Measurements from ENCODE around the gene NOL9. TPM values are rescaled to one million over a fixed set of nuclear protein-coding genes. Genes with fewer than 3 reads are reported as not detected.
A peak's percentile ranks its signal among the peaks of the same experiment; 100 is the strongest.

Gene NOL9
- total and polyA plus RNA-seq, 2 of the 13 experiments (the other 11 are each of a cell fraction or from before 2014, with no cell fraction given): 18.0 to 24.7 TPM

DNA sequence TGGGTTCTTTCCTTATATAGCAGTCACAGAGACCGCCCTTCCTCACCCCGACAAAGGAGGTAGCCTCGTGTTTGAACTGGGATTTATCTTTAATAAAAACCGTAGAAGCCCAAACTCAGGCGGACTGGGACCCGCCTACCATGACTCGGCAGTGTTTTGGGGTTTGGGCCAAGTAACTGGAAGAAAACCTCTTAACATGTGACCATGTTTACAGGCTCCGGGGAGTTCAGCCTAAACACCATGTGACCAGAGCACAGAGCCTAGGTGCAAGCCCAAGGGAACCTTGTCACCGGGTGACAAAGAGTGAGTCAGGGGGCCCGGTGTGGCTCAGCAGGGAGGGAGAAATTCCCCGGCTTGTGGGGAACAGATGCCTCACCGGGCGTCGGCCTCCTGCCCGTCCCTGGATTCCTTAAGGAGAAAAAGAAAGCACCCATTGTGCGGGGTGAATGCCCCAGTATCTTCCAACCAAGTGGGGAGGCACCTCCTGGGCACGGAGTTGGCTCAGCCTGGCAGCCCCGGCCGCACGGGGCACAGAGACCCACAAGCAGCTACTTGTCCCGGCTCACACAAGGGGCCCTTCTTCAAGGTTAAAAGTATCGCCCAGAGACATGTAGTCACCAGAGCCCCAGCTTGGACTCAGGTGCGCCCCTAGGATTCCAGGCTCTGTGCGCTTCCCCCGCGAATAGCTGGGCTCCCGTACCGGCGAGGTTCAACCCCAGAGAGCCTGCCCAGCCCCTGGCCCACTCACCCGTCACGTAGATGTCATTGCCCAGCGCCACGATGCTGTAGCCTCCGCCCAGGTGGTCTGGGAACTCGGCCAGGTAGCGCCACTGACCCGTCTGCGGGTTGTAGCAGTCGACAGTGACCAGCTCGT lies 47.0 kb upstream of the NOL9 start (continued):
- TF ChIP-seq ZNF782 (CRISPR knock-in tag; IDR thresholded peaks at IDR 0.05; ENCODE audit: borderline replicate concordance) (no peak), ZNF652 (CRISPR knock-in tag; IDR thresholded peaks at IDR 0.05; ENCODE audit: borderline replicate concordance, low read depth) (peak; percentile 31; the same call in 1 of the 2 replicates), FOXK2 (IDR thresholded peaks at IDR 0.05) (peak; percentile 96), MYPOP (CRISPR knock-in tag; IDR thresholded peaks at IDR 0.05) (no peak), ZSCAN31 (CRISPR knock-in tag; IDR thresholded peaks at IDR 0.05; ENCODE audit: low read depth) (no peak), ASH2L (IDR thresholded peaks at IDR 0.05; ENCODE audit: insufficient read length, low read depth, low read length) (peak; percentile 25), RBAK (CRISPR knock-in tag; IDR thresholded peaks at IDR 0.05) (no peak), FOXA3 (CRISPR knock-in tag; IDR thresholded peaks at IDR 0.05) (peak; percentile 74), ARID4A (CRISPR knock-in tag; IDR thresholded peaks at IDR 0.05; ENCODE audit: borderline replicate concordance) (peak; percentile 78), PITX1 (CRISPR knock-in tag; IDR thresholded peaks at IDR 0.05) (0 out of 2 replicates have a peak, but pooled peaks have one; percentile 30), GRHL1 (CRISPR knock-in tag; conservative IDR thresholded peaks at IDR 0.05) (no peak), ZBTB20 (CRISPR knock-in tag; IDR thresholded peaks at IDR 0.05; ENCODE audit: borderline replicate concordance, low read depth) (no peak), ZNF761 (CRISPR knock-in tag; conservative IDR thresholded peaks at IDR 0.05) (peak; percentile 19; the same call in 1 of the 2 replicates), MEIS1 (CRISPR knock-in tag; IDR thresholded peaks at IDR 0.05; ENCODE audit: borderline replicate concordance) (0 out of 2 replicates have a peak, but pooled peaks have one; percentile 61), IKZF5 (CRISPR knock-in tag; IDR thresholded peaks at IDR 0.05) (peak; percentile 57; the same call in 1 of the 2 replicates), ZNF350 (CRISPR knock-in tag; IDR thresholded peaks at IDR 0.05; ENCODE audit: borderline replicate concordance, low read depth) (peak; percentile 31; the same call in 1 of the 2 replicates), ZNF282 (IDR thresholded peaks at IDR 0.05; ENCODE audit: partially characterized antibody) (no peak)
- TF ChIP-seq, protein P1, sequence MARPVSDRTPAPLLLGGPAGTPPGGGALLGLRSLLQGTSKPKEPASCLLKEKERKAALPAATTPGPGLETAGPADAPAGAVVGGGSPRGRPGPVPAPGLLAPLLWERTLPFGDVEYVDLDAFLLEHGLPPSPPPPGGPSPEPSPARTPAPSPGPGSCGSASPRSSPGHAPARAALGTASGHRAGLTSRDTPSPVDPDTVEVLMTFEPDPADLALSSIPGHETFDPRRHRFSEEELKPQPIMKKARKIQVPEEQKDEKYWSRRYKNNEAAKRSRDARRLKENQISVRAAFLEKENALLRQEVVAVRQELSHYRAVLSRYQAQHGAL (CRISPR knock-in tag; IDR thresholded peaks at IDR 0.05; ENCODE audit: not compliant biosample characterization): no peak
